ENCODE data around the gene CPXM2.

CPXM2 gene

DNA sequence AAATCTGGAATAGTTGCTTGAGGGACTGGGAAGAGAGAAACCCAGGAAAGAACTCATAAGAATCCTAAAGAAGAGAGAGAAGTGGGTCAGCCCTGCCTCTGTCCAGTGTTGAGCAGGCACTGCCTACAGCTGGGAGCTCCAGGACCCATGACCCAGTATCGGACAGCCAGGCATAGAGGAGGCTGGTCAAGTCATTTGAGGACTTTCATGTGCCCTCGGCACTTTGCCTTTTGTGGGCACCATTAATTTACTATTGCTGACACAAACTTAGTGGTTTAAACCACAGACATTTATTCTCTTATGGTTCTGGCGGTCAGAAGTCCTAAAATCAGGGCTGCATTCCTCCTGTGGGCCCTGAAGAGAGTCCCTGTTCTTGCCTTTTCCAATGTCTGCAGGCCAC lies 60.3 kb downstream of the CPXM2 start:
- Mint-ChIP-seq H3K9me3 (peaks cover 6% of the 10 kb centered on the region), H3K4me1 (no peaks in the 10 kb centered on the region), H3K4me3 (no peak overlapping the region), H3K27me3 (peaks cover 53% of the 10 kb centered on the region), H3K27ac (no peak overlapping the region), H3K36me3 (no peaks in the 10 kb centered on the region)
- ATAC-seq: no peak

- Mint-ChIP-seq H3K27me3 (peaks cover 32% of the 10 kb centered on the region), H3K4me3 (no peak overlapping the region)
- ATAC-seq: no peak
Measured at GRCh38 chr10:123821136-123821535, 70.5 kb downstream of the CPXM2 start.

GRCh38 chr10:123809632-123810031 lies 82.0 kb downstream of the CPXM2 start:
- Mint-ChIP-seq H3K4me3 (no peak overlapping the region), H3K36me3 (no peaks in the 10 kb centered on the region), H3K4me1 (no peaks in the 10 kb centered on the region), H3K27ac (no peak overlapping the region), H3K9me3 (no peaks in the 10 kb centered on the region), H3K27me3 (peaks cover 42% of the 10 kb centered on the region)
- no peak for ATAC-seq

More at GRCh38 chr10:123821136-123821535, 70.5 kb downstream of the CPXM2 start:
- H3K27ac Mint-ChIP-seq: no peak overlapping the region
- peaks cover 9% of the 10 kb centered on the region for H3K9me3 Mint-ChIP-seq
- H3K36me3 Mint-ChIP-seq: no peaks in the 10 kb centered on the region
- no peaks in the 10 kb centered on the region for H3K4me1 Mint-ChIP-seq

GRCh38 chr10:123808906-123809305 lies 82.7 kb downstream of the CPXM2 start:
- H3K4me3 Mint-ChIP-seq: no peak overlapping the region
- H3K27me3 Mint-ChIP-seq: peaks cover 48% of the 10 kb centered on the region
- H3K27ac Mint-ChIP-seq: no peak overlapping the region
- H3K36me3 Mint-ChIP-seq: no peaks in the 10 kb centered on the region
- no peaks in the 10 kb centered on the region for H3K4me1 Mint-ChIP-seq
- H3K9me3 Mint-ChIP-seq: no peaks in the 10 kb centered on the region
- no peak for ATAC-seq

GRCh38 chr10:123808286-123808685 lies 83.3 kb downstream of the CPXM2 start:
- Mint-ChIP-seq H3K36me3 (no peaks in the 10 kb centered on the region), H3K4me1 (no peaks in the 10 kb centered on the region), H3K9me3 (no peaks in the 10 kb centered on the region), H3K27me3 (peaks cover 48% of the 10 kb centered on the region), H3K4me3 (no peak overlapping the region), H3K27ac (no peak overlapping the region)
- no peak for ATAC-seq

DNA sequence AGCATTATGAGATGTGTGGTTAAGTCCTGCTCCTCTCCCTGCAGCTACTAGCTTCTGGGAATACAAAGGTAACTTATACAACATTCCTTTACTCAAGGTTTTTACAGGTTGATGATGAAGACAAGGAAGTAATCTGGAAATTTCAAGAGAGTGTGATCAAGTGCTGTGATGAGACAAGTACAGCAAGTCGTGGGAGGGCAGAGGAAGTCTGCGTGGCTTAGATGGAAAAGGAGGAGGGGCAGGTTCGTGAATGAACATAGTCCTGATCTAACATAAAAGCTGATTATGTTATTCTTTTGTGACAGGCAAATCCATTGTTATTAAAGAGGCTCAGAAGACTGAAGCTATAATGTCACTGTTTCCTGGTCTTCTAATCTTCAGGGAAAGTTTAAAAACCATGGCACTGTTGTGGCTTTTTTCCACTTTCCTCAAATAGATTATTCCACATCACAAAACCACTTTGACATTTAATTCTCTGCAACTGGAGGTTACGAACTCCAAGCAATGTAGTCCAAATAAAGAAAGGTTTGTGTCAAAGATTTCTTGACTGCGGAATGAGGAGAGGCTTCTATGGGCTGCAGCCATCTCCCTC lies 84.1 kb downstream of the CPXM2 start:
- H3K9me3 Mint-ChIP-seq: no peaks in the 10 kb centered on the region
- H3K36me3 Mint-ChIP-seq: no peaks in the 10 kb centered on the region

DNA sequence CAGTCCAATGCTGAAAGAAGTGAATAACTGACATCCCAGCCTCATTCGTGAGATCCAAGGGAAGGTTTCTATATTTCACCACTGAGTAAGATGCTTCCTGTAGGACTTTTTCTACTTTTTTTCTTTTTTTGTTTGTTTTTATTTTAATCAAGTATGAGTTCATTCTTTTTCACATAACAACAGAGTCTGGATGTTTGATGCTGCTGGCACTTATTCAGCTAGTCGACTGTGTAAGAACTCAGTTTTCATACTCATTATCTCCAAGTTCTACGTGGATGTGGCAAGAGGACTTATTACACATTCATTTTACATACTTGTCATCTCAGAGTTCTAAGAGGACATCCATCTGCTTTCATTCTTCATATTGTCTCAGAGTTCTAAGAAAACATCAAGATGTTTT lies 86.9 kb downstream of the CPXM2 start:
- ATAC-seq: no peak
- Mint-ChIP-seq H3K4me1 (no peaks in the 10 kb centered on the region), H3K27me3 (peaks cover 60% of the 10 kb centered on the region), H3K4me3 (no peak overlapping the region), H3K27ac (no peak overlapping the region), H3K9me3 (peaks cover 4% of the 10 kb centered on the region), H3K36me3 (no peaks in the 10 kb centered on the region)

More for the DNA sequence above, 84.1 kb downstream of the CPXM2 start:
- no peak overlapping the region for H3K27ac Mint-ChIP-seq
- ATAC-seq: no peak
- no peaks in the 10 kb centered on the region for H3K4me1 Mint-ChIP-seq
- H3K27me3 Mint-ChIP-seq: peaks cover 48% of the 10 kb centered on the region
- H3K4me3 Mint-ChIP-seq: no peak overlapping the region

DNA sequence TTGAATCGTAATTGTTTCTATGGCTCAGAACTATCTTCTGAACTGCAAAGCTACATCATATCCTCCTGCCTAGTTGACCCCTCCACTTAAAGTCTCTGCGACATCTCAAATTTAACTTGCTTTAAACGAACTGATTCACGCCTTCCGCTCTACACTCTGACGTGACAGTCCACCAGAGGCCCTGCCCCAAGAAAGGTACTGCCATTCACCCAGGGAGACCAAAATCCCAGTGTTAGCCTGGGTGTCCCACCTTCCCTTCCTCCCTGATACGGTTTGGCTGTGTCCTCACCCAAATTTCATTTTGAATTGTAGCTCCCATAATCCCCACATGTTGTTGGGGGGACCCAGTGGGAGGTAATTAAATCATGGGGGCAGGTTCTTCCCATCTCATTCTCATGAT lies 90.8 kb downstream of the CPXM2 start:
- Mint-ChIP-seq H3K36me3 (no peaks in the 10 kb centered on the region), H3K9me3 (peaks cover 4% of the 10 kb centered on the region), H3K27ac (no peak overlapping the region), H3K4me3 (no peak overlapping the region), H3K4me1 (no peaks in the 10 kb centered on the region), H3K27me3 (peaks cover 30% of the 10 kb centered on the region)
- no peak for ATAC-seq

DNA sequence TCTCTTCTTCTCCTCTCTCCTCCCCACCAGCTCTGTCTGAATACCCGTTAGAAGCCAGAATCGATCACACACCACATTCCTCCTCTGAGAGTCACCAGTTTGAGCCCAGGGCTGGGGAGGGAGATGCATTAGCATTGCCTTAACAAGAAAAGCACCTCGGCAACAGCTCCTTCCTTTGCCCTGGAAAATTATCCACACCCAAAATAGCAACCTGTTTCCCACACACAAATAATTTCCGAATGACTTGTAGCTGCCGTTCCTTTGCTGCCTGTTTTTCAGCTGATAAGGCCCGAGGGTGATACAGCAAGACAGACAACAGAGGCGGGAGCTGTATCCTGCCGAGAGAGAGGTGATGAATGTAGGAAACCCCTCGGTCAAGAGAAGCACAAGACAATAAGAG lies 91.3 kb downstream of the CPXM2 start:
- Mint-ChIP-seq H3K27ac (no peak overlapping the region), H3K27me3 (peaks cover 25% of the 10 kb centered on the region), H3K9me3 (peaks cover 4% of the 10 kb centered on the region), H3K4me3 (no peak overlapping the region), H3K36me3 (no peaks in the 10 kb centered on the region), H3K4me1 (no peaks in the 10 kb centered on the region)
- ATAC-seq: no peak

DNA sequence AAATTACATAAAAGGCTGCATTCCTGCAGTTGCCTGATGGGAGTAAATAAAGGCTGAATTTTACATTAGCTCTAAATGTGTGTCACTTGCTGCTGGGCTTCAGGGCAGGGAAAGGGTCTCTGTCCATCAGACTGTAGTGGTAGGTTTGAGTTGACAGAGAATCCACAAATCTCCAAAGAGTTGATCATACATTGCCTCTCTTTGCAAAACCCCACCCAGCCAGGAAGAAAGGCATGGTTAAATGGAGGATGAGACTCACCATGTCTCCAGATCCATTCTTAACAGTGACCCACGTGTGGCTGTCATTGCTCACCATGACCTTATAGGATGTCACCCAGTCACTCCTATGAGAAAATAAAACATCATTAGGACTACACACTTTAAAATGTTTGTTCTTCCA lies 92.8 kb downstream of the CPXM2 start:
- H3K9me3 Mint-ChIP-seq: peaks cover 4% of the 10 kb centered on the region
- H3K4me3 Mint-ChIP-seq: no peak overlapping the region
- no peak overlapping the region for H3K27ac Mint-ChIP-seq
- no peaks in the 10 kb centered on the region for H3K36me3 Mint-ChIP-seq
- no peaks in the 10 kb centered on the region for H3K4me1 Mint-ChIP-seq
- no peak for ATAC-seq
- peaks cover 12% of the 10 kb centered on the region for H3K27me3 Mint-ChIP-seq

DNA sequence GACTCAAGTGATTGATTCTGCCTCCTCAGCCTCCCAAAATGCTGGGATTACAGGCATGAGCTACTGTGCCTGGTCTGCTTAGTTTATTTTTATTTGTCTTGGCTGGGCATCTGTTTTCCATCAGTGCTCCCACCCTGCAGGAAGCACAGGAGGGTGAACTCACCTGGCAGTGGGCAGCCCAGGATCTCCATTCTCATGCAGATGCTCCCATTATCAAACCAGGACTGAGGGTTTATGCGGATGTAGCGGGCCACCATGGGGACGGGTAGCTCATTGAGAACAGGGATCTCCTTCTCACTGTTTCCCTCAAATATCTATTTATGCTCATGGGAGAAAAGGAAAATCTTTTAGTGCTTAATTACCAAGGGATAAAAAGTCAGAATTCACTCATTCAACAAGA lies 93.8 kb downstream of the CPXM2 start:
- ATAC-seq: no peak
- Mint-ChIP-seq H3K4me1 (no peaks in the 10 kb centered on the region), H3K36me3 (no peaks in the 10 kb centered on the region), H3K4me3 (no peak overlapping the region), H3K27me3 (peaks cover 12% of the 10 kb centered on the region), H3K27ac (no peak overlapping the region), H3K9me3 (peaks cover 4% of the 10 kb centered on the region)

- Mint-ChIP-seq H3K4me1 (no peaks in the 10 kb centered on the region), H3K9me3 (peaks cover 2% of the 10 kb centered on the region), H3K27me3 (peaks cover 7% of the 10 kb centered on the region), H3K36me3 (no peaks in the 10 kb centered on the region), H3K27ac (no peak overlapping the region), H3K4me3 (no peak overlapping the region)
- ATAC-seq: no peak
Measured at GRCh38 chr10:123796736-123797135, 94.9 kb downstream of the CPXM2 start.

DNA sequence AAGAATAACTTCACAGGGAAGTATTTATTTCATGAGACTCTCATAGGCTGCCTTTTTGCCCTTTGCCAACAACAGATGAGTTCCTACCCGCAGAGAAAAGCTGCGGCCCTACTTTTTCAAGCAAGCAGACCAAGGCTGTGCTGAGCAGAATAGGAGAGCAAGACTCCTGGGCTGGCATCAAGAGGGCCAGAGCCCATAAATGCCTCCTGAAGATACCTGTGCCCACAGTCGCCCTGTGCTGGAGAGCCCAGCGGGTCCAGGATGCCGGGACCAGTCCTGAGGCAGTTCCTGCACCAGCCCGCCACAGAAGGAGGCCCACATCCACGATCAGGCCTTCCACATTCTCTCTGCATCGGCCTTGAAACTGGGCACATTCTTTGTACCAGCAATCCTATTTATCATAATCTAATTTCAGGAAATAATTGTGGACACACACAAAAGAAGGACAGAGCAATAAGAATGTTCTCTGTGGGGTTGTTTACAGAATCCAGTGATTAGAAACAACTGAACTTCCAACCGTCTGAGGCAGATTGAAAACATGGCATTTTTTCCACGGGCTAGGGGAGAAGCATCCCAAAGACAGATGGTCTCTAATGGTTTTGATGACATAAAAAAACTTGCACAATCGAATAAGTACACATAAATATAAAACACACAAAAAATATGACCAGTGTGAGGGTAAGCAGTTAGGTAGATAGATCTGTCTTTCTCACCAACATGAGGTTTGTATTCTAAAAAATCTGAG lies 95.6 kb downstream of the CPXM2 start:
- H3K36me3 Mint-ChIP-seq: no peaks in the 10 kb centered on the region
- ATAC-seq: no peak
- H3K4me3 Mint-ChIP-seq: no peak overlapping the region

GRCh38 chr10:123795196-123795780 lies 96.3 kb downstream of the CPXM2 start:
- ATAC-seq: no peak
- Mint-ChIP-seq H3K27ac (no peak overlapping the region), H3K36me3 (no peaks in the 10 kb centered on the region), H3K9me3 (no peaks in the 10 kb centered on the region), H3K4me3 (no peak overlapping the region), H3K27me3 (no peaks in the 10 kb centered on the region), H3K4me1 (no peaks in the 10 kb centered on the region)

More for the DNA sequence above, 95.6 kb downstream of the CPXM2 start:
- Mint-ChIP-seq H3K27me3 (no peaks in the 10 kb centered on the region), H3K9me3 (no peaks in the 10 kb centered on the region), H3K4me1 (no peaks in the 10 kb centered on the region), H3K27ac (no peak overlapping the region)

GRCh38 chr10:123792248-123792978 lies 99.2 kb downstream of the CPXM2 start:
- no peaks in the 10 kb centered on the region for H3K9me3 Mint-ChIP-seq
- H3K4me1 Mint-ChIP-seq: no peaks in the 10 kb centered on the region
- H3K36me3 Mint-ChIP-seq: no peaks in the 10 kb centered on the region
- no peak for ATAC-seq
- H3K27ac Mint-ChIP-seq: no peak overlapping the region
- peaks cover under 1% of the 10 kb centered on the region for H3K27me3 Mint-ChIP-seq
- no peak overlapping the region for H3K4me3 Mint-ChIP-seq

Data from stimulated activated memory B cell treated with anti-CD40 and anti-IgM and Interleukin-4, amounts not matched to agents 10 μg/mL and 1 μg/mL and 100 μg/mL, for 72 hours (primary cell).